ENCODE measurements around the gene KEL. TPM values are rescaled to one million over a fixed set of nuclear protein-coding genes. Genes with fewer than 3 reads are reported as not detected.

The KEL gene
- total RNA-seq, 4 donors from 2014 or later: 0.37 TPM; not detected in 3

GRCh38 chr7:142917447-142917846 lies 44.7 kb downstream of the KEL start:
- no peak overlapping the region for H3K4me3 ChIP-seq
- peaks cover 6% of the 10 kb centered on the region for H3K27me3 ChIP-seq
- H3K4me1 ChIP-seq: no peaks in the 10 kb centered on the region
- TF ChIP-seq EP300 (IDR thresholded peaks at IDR 0.05; ENCODE audit: low read depth) (no peak), CTCF (IDR thresholded peaks at IDR 0.05) (no peak), POLR2AphosphoS5 (IDR thresholded peaks at IDR 0.05) (no peak), POLR2A (IDR thresholded peaks at IDR 0.05) (no peak)
- H3K9me3 ChIP-seq: no peaks in the 10 kb centered on the region
- DNase-seq: no peak
- in situ Hi-C loops (cut with MboI; ENCODE audit: low pct_ligation_motif_present in 1 of 4, low pct_unique_long_range_greater_than_20kb in 1 of 4, low sequenced_read_pairs in 3 of 4) (no loop called here), intact Hi-C loops (cut with DNase I; ENCODE audit: low total_unique reads) (no loop called here)
- 76 to 80% methylated on average over 3 of the region's 3 CpGs for WGBS, 2 donors (ENCODE audit: low coverage in 1 of 2)
- H3K36me3 ChIP-seq: no peaks in the 10 kb centered on the region
- no peak overlapping the region for H3K27ac ChIP-seq

- Histone ChIP-seq H3K4me3 (no peak overlapping the region), H3K9me3 (no peaks in the 10 kb centered on the region), H3K36me3 (no peaks in the 10 kb centered on the region), H3K27me3 (peaks cover 6% of the 10 kb centered on the region), H3K27ac (no peak overlapping the region), H3K4me1 (no peaks in the 10 kb centered on the region)
- TF ChIP-seq CTCF (IDR thresholded peaks at IDR 0.05) (no peak), POLR2AphosphoS5 (IDR thresholded peaks at IDR 0.05) (no peak), EP300 (IDR thresholded peaks at IDR 0.05; ENCODE audit: low read depth) (no peak), POLR2A (IDR thresholded peaks at IDR 0.05) (no peak)
- no peak for DNase-seq
- in situ Hi-C loops (cut with MboI; ENCODE audit: low pct_ligation_motif_present in 1 of 4, low pct_unique_long_range_greater_than_20kb in 1 of 4, low sequenced_read_pairs in 3 of 4): no loop called here
- 41 to 56% methylated on average over 1 to 2 of the region's 2 CpGs for WGBS, 2 donors (ENCODE audit: low coverage in 1 of 2)
- intact Hi-C loops (cut with DNase I; ENCODE audit: low total_unique reads): no loop called here
These were observed 45.7 kb downstream of the KEL start for GRCh38 chr7:142916508-142916907.

GRCh38 chr7:142915315-142915714 lies 46.8 kb downstream of the KEL start:
- in situ Hi-C loops (cut with MboI; ENCODE audit: low pct_ligation_motif_present in 1 of 4, low pct_unique_long_range_greater_than_20kb in 1 of 4, low sequenced_read_pairs in 3 of 4): no loop called here
- H3K36me3 ChIP-seq: no peaks in the 10 kb centered on the region
- no peak overlapping the region for H3K4me3 ChIP-seq
- no peaks in the 10 kb centered on the region for H3K4me1 ChIP-seq
- intact Hi-C loops (cut with DNase I; ENCODE audit: low total_unique reads): no loop called here
- no peak for TF ChIP-seq POLR2A (IDR thresholded peaks at IDR 0.05)
- no peak for TF ChIP-seq CTCF (IDR thresholded peaks at IDR 0.05)
- no peak for TF ChIP-seq POLR2AphosphoS5 (IDR thresholded peaks at IDR 0.05)
- no peak for TF ChIP-seq EP300 (IDR thresholded peaks at IDR 0.05; ENCODE audit: low read depth)
- H3K27me3 ChIP-seq: peaks cover 6% of the 10 kb centered on the region
- 84 to 100% methylated on average over 3 to 8 of the region's 8 CpGs for WGBS, 2 donors (ENCODE audit: low coverage in 1 of 2)
- no peaks in the 10 kb centered on the region for H3K9me3 ChIP-seq
- no peak overlapping the region for H3K27ac ChIP-seq
- DNase-seq: no peak

GRCh38 chr7:142914121-142914520 lies 48.0 kb downstream of the KEL start:
- H3K27ac ChIP-seq: no peak overlapping the region
- no peaks in the 10 kb centered on the region for H3K9me3 ChIP-seq
- in situ Hi-C loops (cut with MboI; ENCODE audit: low pct_ligation_motif_present in 1 of 4, low pct_unique_long_range_greater_than_20kb in 1 of 4, low sequenced_read_pairs in 3 of 4) (no loop called here), intact Hi-C loops (cut with DNase I; ENCODE audit: low total_unique reads) (no loop called here)
- H3K4me1 ChIP-seq: no peaks in the 10 kb centered on the region
- TF ChIP-seq POLR2A (IDR thresholded peaks at IDR 0.05) (no peak), POLR2AphosphoS5 (IDR thresholded peaks at IDR 0.05) (no peak), CTCF (IDR thresholded peaks at IDR 0.05) (no peak), EP300 (IDR thresholded peaks at IDR 0.05; ENCODE audit: low read depth) (no peak)
- H3K4me3 ChIP-seq: no peak overlapping the region
- WGBS, 2 donors (ENCODE audit: low coverage in 1 of 2): 24 to 29% methylated on average over 1 of the region's 1 CpG
- DNase-seq: no peak
- H3K36me3 ChIP-seq: no peaks in the 10 kb centered on the region
- peaks cover 6% of the 10 kb centered on the region for H3K27me3 ChIP-seq

All from transverse colon (tissue), 4 donors.